ENCODE measurements around the gene DDX51. TPM values are rescaled to one million over a fixed set of nuclear protein-coding genes. Genes with fewer than 3 reads are reported as not detected.

DDX51 gene
- polyA plus RNA-seq, 4 donors = 12.9 to 24.7 (median 21.6) TPM

DNA sequence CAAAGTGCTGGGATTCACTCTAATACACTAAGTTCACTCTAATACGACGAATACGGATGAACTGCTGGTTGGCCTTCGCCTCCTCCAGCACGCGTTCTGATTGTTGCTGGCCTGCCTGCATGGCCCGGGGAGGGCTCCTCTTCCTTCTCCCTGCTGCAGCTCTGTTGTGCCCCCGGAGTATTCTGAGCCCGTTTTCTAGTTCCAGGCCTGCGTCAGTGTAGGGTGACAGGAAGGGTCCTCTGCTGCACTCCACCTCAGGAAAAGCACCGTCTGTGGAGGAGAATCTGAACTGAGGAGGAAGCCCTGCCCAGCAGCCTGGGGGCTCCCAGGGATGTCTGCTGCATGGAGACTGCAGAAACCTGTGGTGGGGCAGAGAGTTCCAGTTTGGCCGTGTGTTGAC lies 44.4 kb downstream of the DDX51 start:
- DNase-seq (ENCODE audit: low read depth in 4 of 4, low spot score in 2 of 4) = no peak

DNA sequence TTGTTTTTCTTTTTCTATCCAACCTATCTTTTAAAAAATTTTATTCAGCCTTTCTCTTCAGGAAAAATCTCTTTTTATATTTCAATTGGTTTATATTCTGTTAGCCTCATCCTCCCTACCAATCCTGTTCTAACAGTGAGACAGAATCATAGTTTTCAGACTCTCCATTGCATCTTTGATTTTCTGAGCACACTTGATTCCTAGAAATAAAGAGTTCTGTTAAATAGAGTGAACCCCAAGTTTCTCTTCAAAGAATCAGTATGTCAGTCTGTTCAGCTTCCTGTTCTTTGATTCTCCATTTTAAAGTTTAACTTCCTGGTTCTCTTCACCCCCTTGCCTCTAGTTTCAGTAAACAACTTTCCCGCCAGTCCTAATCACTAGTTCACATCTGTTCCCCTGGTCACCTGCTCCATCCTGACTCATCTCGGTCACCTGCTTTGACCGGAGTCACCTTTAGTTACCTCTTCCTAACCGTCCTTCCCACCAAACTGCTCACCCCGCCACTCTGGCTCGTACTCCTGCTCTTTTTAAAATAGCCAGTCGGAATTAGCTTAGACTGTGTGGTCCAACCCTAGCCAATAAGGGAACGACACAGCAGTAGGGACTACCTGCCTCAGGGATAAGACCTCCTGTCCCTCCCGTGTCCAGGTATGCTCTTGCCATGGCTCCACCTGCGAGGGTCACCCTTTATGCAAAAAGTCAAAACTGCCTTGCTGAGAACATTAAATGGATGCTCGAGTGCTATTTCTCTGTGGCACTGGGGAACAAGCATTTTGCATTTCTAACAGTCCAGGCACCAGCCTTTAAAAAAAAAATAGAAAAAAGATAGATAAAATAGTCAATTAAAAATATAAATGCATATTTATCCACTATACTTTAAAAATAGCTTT lies 48.4 kb downstream of the DDX51 start:
- DNase-seq (ENCODE audit: low read depth in 4 of 4, low spot score in 2 of 4) = no peak

- DNase-seq (ENCODE audit: low read depth in 4 of 4, low spot score in 2 of 4) = no peak
Observed at GRCh38 chr12:132094269-132094891, 49.7 kb downstream of the DDX51 start.

GRCh38 chr12:132089407-132089910 lies 54.7 kb downstream of the DDX51 start:
- no peak for DNase-seq (ENCODE audit: low read depth in 4 of 4, low spot score in 2 of 4)

Other genes starting within 250 kb of the DDX51 start
- 10 to 100 TPM; 18.8 to 47.9 (median 34.7) TPM for gene ULK1, start 249.7 kb downstream of the DDX51 start, polyA plus RNA-seq (ENCODE audit: insufficient read length in 4 of 4)
- gene PUS1, start 215.0 kb downstream of the DDX51 start, polyA plus RNA-seq (ENCODE audit: insufficient read length in 4 of 4) = 10 to 100 TPM; 11.4 to 22.4 (median 19.9) TPM
- 10 to 100 TPM; 26.9 to 48.3 (median 37.4) TPM for gene EP400, start 194.4 kb downstream of the DDX51 start, polyA plus RNA-seq (ENCODE audit: insufficient read length in 4 of 4)
- gene NOC4L, start 138 bp upstream of the DDX51 start, polyA plus RNA-seq (ENCODE audit: insufficient read length in 4 of 4) = 10 to 100 TPM; 11.7 to 21.2 (median 16.4) TPM
- gene GALNT9, start 185.3 kb upstream of the DDX51 start, polyA plus RNA-seq (ENCODE audit: insufficient read length in 4 of 4) = 10 to 100 TPM in 2 of 4 donors, 1 to 10 TPM in 2; 8.7 to 11.7 (median 10.2) TPM